Fibroblast of the aortic adventitia (primary cell): ENCODE measurements around the gene ZMIZ1. TPM values are rescaled to one million over a fixed set of nuclear protein-coding genes. Genes with fewer than 3 reads are reported as not detected.

Experiments
- DNase-seq: peaks from one replicate; pipeline ENCODE4 v3.0.0-alpha.2; 2010; ENCODE audit warnings: low read depth
- H3K4me3 ChIP-seq: 2 replicates; pipeline ENCODE4 v1.5.1; 2011; ENCODE audit warnings: low read depth, mild to moderate bottlenecking, control low read depth, low read length, moderate library complexity
- CTCF ChIP-seq: IDR thresholded peaks from 2 replicates; pipeline ENCODE4 v1.5.1; 2011; ENCODE audit warnings: mild to moderate bottlenecking, low read length, control low read depth, inconsistent platforms; ENCODE audit not compliant: insufficient read depth
- total RNA-seq: library from RNA; depleted of rRNA; stranded (reverse); fragments of >200 nt; gene quantifications from 2 replicates; pipeline ENCODE4 v1.2.3, GENCODE V29; 2012; ENCODE audit warnings: low replicate concordance

ZMIZ1 gene
- total RNA-seq, 1 donor, result 28.1 TPM

DNA sequence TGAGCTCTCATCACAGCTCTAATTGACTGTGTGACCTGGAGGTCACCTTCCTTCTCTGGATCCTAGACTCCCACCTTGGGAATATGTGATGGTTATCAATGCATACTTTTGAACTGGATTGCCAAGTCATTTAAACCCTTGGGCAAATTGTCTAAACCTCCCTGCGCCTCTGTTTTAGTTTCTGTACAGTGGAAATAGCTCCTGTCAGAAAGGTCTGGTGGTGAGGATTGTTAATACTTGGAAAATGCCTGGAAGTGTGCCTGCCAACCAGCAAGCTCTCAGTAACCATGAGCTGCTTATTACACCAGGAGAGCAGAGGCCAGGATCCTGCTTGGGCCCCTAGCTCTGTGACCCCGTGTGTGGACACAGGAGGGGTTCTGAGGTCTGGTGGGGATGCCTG is 169.8 kb downstream of the ZMIZ1 start:
- DNase-seq, result peak; percentile 51
- TF ChIP-seq CTCF, result no peak
- no peak overlapping the region for H3K4me3 ChIP-seq

GRCh38 chr10:79239275-79239779 is 170.6 kb downstream of the ZMIZ1 start:
- TF ChIP-seq CTCF, result no peak
- DNase-seq, result peak; percentile 45
- no peak overlapping the region for H3K4me3 ChIP-seq

GRCh38 chr10:79239924-79240581 is 171.3 kb downstream of the ZMIZ1 start:
- no peak for TF ChIP-seq CTCF
- DNase-seq, result no peak

DNA sequence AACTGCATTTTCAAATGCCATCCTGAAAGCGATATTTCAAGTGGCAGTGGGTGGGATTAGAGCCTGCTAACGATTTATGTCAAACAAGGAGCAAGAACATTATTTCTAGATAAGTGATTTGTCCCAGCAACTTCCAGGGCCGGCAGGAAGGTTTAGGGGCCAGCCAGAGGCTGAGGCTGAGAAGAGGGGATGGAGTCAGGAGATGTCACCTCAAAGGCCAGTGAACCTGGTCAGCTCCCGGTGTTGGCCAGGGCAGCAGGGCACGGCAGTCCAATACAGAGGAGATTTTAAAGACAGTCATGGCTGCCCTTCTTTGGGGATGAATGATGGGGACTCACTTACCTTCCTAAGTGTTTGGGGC is 172.8 kb downstream of the ZMIZ1 start:
- no peak overlapping the region for H3K4me3 ChIP-seq
- no peak for TF ChIP-seq CTCF
- no peak for DNase-seq

More at GRCh38 chr10:79239924-79240581, 171.3 kb downstream of the ZMIZ1 start:
- H3K4me3 ChIP-seq, result no peak overlapping the region

DNA sequence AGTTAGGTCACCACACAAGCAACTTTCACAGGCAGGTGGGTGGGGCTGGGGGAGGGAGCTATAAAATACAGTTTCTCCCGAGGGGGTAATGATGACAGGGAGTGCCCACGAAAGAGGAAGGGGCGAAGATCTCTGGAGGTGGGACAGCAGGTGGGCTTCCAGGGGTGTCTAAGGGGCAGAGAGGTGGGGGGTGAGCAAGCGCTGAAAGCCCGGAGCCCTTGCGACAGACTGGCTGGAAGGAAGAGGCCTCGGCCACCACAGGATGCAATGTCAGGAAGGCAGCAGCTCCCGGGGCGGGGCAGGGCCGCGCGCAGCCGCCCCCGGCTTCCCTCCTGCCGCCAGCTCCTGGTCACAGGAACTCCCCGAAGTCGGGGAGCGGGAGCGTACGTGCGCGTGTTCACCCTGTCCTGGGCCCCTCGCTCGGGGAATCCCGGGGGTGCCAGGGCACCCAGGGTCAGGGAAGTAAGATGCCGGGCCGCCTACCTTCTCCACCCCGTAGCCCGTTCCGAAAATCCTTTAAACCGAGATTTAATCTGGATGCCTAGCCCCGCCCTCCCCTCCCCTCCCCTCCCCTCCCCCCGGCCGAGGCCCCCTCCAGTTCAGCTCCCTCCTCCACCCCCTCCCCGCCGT is 173.3 kb downstream of the ZMIZ1 start:
- TF ChIP-seq CTCF, result no peak
- H3K4me3 ChIP-seq, result peak overlapping the region; percentile 48
- DNase-seq, result peak; percentile 31

DNA sequence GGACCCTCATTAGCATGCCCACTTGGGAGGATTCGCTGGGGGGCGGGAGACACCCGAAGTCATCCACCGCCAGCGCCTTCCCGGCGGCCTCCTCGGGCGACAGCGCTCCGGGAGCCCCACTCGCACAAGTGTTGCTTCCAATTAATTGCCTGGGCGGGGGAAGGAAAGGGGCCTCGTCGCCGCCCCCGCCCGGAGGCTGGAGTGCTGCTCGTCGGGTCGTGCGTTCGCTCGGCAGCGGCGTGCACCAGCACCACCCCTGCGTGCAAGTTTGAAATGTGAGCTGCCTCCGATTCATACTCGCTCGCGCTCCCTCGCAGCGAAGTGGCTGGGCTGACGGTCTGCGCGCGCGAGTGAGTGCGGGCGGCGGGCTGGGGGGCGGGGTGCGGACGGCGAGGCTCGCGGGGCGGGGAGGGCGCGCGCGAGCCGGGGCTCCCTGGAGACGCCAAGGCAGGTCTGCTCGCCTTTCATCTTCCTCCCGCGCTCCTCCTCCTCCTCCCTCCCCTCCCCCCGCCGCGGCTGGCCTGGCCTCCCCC is 173.9 kb downstream of the ZMIZ1 start:
- no peak for TF ChIP-seq CTCF
- H3K4me3 ChIP-seq, result peak overlapping the region; percentile 48
- DNase-seq, result peak; percentile 77
